ENCODE results near the gene PPFIA4.

The PPFIA4 gene

DNA sequence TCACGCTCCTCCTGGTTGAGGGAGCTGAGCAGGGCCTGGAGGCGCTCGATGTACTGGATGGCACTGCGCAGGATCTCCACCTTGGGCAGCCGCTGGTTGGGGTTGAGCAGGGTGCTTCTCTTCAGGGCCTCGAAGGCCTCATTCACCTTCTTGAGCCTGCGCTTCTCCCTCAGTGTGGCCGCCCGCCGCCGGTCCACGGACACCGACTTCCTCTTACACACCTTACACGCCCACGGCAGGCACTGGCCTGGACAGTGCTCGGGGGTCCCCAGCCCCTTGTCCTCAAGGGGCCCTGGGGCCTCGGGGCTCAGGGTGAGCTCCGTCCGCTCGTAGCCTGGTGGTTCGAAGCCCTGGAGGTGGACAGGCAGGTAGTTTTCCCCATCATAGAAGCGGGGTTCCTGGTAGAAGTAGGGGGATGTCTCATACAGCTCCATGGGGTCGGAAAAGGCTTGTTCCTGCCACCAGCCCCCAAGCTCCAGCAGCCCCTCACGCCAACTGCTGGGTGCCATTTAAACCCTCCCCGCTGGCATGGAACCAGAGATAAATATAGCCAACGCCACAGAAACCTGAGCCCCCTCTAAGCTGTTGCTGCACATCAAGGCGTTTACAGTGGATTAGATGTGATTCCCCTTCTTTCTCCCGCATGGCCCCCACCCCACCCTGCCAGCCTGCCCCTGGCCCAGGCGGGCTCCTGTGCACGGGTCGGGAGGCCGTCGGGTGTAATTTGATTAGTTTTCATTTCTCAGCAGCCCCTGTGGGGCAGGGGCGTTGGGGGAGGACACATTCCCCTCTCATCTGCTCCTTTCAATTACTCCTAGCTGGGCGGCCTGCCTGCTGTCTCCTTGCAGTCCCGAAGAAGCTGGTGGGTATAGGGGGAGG lies 59.5 kb downstream of the PPFIA4 start, which contains the start of gene MYOG:
MYOG (minus strand) TSS at position 485 of the 879 bp plus-strand sequence; CDS start at position 434, 51 bp downstream.
- no peak for DNase-seq

DNA sequence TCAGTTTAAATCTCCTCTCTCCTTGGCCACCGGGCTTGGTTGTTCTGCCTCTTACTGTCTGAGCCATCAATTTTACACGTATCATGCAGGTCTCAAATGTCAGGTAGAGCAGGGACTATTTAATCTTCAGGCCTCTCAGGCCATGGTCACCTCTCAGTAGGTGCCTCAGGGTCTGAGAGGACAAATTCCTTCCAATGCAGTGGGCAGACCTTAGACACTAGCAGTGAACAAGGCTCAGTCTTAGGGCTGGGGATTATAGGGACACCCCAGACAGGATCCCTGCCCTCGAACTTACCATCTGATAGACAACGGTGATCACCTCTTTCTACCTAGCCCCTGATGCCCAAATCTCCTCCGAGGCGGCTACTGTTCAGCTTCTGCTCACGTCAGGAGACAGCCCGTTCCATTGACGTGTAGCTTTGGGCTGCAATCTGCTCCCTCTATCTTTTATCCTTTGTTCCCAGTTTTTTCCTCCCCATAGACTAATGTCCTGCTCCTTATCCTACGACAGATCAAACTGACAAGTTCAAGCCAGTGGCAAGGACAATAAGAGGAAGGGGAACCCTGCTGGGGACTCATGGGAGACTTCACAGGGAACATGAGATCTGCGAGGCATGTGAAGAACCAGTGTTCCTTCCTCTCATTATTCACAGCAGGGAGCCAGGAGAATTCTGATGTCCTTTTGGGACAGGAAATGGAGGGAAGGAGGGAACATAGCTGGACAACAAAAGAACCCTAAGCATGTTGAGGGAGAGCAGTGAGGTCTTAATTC lies 60.9 kb downstream of the PPFIA4 start:
- no peak for DNase-seq

DNA sequence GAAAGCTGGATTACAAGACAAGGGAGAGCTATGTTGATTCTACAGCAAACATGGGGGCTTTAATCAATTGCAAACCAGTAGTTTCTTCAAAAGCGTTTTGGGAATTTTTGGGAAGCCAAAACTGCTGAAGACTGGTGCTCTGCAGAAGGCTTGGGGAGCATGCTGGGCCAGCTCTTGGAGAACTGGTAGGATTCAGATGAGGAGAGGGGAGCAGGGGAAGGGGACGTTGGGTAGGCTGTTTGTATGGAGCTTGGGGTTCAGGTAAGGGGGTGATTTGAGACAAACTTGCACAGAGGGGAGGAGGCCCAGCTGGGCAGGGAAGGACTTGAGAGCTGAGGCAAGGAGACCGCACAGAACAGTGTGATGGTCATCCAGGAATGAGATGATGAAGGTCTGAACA lies 62.1 kb downstream of the PPFIA4 start:
- no peak for DNase-seq

DNA sequence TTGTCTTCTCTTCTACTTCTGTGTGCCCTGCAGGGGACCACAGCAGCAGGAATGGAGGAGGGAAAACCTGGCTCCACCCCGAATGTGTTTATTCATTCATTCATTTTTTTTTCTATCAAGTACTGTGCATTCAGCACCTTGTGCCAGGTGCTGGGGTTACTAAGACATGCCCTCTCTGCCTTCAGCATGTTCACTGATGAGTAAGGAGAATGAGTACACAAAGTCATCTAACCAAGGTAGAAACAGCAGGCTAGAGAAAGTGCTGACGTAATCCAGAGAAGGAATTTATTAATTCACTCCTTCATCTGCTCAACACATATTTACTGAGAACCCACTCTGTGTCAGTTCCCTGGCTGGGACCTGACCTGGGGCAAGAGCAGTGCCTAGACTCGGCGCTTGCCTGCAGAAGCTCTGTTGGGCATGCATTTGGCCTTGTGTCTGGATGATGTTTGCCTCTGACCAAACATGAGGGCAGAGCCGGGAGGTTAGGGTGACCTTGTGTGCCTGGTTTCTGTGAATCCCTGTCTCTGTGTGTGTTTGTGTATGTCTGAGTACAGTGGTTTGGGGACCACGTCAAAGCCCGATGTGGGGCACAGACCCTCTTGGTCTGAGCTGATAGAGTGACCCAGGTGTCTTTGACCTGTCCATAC lies 62.8 kb downstream of the PPFIA4 start:
- DNase-seq: no peak

DNA sequence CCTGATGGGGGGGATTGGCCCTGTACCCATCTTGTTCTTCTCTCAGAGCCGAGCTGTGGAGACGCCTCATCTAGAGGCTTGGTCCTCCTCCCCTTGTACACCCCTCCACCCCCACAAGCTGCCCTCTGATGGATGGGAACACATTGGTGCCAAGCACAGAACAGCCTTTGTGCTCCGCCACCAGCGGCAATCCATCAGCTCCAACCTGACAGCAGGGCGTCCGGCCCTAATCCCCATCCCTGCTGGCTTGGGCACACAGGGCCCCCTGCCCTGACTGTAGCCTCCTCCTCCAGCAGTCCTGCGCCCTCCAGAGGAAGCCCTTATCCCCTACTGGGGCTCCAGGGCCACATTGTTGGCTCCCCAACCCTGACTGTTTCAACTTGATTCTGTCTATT lies 63.4 kb downstream of the PPFIA4 start:
- DNase-seq: no peak

DNA sequence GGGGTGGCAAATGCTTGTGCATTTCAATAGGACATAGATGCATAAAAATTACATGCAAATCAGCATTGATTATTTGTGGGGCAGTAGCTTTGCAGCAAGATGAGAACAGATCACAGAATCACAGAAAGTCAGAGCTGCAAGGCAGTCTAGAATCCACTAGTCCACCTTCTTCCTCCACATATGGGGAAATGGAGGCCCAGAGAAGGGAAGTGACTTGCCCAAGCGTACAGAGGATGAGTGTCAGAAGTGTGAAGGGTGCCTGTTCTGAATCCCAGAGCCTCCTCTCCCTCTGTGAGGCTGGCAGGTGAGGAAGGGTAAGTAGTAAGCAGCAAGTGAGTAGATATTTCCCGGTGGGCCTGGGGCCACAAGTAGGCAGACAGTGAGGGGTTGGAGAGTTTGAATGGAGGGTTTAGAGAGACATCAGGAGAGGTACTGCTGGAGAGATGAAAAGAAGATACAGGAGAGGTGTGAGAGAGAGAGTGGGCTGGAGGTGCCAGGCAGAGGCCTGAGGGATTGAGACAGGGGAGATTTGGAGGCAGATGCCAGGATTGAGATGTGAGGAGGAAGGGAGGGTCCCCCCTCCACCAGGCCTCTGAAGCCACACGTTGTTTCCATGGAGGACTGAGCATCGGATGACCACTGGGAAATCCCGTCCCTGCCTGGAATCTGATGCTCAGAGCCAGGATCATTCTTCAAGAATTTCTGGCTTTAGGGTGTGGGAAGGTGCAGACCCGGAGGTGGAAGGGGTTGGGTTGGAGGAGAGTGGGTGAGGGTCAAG lies 64.3 kb downstream of the PPFIA4 start:
- no peak for DNase-seq

DNA sequence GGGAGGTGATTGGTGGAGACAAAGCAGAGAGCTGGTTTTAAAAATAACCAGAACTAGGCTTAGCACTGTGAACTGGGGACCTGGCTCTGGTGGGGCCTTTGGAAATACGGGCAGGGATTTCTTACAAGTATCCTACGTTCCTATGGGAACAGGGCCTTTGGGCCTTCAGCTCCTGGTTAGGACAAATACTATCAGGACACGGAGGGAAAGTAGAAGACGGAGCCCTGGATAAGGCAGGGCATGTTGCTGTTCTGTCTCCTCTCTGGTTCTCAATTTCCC lies 64.8 kb downstream of the PPFIA4 start:
- no peak for DNase-seq

DNA sequence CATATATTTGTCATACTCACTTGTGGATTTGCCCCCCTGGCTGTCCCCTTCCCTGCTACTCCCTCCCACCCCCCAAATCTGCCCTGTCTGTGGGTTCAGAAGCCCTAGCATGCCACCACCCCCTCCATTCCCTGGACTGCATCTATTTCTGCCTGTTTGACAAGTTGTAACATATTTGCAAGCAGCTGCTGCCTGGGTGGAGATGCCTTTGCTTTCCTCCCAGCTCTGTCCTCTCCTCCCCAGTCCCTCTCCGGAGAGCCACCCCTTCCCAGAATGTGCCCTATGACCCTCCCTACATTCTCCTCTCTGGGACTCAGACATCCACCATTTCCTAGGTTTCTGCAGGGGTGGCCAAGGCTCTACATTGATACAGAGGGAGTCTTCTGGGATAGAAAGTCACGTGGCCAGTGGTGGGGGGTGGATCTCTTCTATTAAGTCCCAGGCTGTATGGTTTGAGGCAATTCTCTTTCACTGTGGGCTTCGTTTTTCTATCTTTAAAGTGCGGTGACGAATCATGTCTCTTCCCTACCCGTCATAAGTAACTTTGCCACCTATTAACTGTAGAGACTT lies 65.6 kb downstream of the PPFIA4 start:
- DNase-seq: no peak

DNA sequence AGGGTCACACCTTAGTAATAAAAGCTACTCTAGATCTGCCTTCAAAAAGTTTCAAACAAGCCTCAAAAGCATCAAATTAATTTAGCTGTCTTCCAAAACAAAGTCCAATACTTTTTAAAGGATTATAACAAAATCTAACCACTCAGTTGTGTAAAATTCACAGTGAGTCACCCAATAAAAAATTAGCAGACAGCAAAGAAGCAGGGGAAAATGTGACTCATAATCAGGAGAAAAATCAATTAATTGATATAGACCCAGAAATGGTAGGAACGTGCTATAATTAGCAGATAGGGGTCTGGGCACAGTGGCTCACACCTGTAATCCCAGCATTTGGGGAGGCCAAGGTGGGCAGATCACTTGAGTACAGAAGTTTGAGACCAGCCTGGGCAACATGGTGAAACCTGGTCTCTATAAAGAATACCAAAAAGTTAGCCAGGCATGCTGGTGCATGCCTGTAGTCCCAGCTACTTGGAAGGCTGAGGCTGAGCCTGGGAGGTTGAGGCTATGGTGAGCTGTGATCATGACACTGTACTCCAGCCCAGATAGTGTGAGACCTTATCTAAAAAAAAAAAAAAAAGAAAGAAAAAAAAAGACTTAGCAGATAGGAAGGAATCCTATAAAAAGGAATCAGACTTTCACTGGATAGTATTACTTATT lies 67.6 kb downstream of the PPFIA4 start:
- no peak for DNase-seq

DNA sequence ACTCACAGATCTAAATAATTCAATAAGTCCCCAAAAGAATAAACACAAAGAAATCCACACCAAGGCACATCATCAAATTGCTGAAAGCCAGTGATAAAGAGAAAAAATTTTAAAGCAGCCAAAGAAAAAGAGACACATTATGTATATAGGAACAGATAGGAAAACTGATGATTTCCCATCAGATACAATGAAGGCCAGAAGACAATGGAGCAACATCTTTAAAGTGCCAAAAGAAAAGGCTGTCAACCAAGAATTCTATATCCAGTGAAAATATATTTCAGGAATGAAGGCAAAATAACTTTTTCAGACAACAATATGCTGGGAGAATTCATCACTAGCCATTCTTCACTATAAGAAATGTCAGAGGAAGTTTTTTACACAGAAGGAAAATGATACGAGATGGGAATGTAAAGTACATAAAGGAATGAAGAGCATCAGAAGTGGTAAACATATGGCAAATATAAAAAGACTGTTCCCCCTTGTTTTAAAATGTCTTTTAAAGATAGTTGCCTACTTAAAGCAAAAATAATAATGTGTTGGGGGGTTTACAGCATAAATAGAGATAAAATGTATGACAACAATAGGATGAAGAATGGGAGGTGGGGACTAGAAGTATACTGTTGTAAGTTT lies 68.9 kb downstream of the PPFIA4 start:
- no peak for DNase-seq

DNA sequence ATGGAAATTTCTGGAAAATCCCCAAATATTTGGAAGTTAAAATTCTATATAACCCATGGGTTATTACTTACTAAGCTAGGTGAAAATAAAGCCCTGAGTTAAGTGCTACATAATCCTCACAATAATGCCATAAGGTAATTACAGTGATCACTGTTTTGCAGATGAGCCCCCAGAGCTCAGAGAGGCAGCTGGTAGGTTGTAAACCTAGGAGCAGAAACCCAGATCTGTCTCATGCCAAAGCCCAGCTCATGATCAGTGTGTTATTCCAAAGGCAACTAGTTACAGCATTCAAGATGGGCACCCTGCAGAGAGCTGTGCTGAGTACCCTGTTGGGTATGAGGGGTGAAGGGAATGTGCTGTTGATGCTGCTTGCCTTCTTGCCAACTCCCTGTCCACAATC lies 70.3 kb downstream of the PPFIA4 start:
- DNase-seq: no peak

DNA sequence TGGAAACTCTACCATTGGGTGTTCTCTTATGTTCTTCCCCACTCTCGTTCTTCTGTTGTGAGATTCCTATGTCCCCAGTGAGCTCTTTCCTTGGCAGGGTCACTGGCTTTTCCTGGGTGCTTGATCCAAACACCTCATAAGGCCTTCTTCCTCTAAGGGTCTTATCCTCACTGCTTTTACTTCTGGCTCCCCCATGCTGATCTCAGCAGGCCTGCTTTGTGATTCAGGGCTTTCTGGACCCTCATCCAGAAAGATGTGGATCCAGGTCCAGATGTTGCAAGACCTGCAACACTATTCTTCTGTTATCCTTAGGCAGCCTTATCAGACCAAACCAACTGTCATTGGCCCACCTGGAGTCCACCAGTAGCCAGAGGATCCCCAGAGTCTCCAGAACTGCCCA lies 70.7 kb downstream of the PPFIA4 start:
- DNase-seq: no peak

DNA sequence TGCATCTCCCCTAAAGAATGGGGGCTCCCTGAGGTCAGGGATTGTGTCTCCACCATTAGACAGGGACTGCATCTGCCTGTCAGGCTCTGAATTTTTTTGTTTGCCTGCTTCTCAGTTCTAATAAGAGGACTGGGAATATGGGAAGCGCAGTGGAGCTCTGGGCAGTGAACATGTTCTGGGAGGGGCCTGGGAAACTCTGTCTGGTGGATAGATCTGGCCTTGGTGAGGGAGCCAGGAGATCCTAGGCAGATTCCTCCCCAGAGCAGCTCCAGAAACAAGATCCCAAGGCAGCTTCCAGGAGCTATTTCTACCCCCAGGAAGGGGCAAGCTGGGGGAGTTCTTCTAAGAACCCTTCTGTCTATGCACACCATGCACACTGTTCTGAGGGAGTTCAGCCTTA lies 72.2 kb downstream of the PPFIA4 start:
- no peak for DNase-seq

DNA sequence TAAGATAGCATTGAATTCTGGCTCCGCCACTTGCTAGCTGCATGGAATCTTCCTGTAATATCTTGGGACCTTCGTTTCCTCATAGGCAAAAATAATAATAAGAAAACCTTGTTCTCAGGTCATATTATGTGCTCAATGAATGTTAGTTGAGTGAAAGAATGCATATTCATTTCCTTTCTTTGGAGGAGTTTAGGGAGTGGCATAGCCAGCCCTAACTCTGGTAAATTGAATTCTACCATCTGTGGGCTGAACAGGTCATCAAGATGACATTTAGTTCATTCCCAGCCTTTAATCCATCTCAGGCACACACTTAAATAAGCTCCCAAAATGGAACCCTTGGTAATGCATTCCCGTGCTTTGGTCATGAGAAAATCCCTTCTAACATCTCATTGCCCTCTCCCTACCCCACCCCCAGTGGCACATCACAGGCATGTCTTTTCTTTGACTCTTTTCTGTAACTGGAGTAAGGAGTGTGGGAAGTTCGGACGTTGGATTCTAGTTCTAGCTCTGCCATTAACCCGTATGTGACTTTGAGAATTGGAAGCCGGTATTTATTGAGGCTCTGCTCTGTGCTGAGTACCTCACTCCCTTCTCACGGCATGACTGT lies 72.7 kb downstream of the PPFIA4 start:
- no peak for DNase-seq

DNA sequence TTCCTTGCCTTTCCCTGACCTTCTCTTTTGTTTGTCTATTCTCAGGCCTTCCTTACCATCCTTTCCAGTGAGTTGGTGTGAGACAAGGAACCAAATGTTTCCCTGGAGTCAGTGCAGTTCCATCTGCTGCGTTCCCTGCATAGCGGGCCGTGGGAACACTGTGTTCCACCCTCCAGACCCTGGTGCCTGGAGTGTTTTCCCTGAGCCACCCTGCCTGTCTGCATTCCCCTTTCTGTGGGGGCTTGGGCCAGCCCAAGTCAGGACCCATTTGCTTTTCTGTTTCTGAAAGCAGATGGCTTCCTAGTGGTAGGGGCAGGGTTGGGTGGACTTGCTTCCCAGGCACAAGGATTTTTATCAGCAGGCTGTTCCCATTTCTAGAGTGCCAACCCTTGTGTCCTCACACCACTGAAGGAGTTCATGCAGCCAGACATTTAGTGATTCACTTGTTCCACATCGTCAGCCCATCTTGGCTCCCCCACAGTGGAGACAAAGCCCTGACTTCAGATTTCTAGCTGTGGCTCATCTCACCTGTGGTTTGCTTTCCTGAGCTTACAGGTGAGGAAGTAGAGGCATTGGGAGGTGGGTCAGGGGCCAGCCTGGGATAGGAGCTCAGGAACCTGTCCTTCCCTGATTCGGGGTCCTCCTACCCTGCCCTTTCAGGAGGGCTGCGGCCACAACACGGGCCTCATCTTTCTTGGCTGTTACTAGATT lies 73.7 kb downstream of the PPFIA4 start:
- DNase-seq: no peak

DNA sequence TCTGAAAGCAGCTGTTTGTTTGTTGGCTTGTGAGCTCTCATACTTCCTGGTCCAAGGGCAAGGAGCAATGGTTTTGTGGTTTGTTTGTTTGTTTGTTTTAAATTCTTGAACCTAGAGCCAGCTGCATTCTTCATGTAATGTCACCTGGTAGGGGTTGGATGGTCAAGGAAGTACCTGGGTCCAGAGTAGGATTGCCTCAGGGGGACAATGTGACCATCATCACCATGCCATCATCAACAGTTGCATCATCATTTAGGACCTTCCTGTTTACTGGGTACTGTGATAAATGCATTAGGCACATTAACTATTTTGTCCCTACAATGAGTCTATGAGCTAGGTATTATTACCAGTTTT lies 74.2 kb downstream of the PPFIA4 start:
- DNase-seq: no peak

DNA sequence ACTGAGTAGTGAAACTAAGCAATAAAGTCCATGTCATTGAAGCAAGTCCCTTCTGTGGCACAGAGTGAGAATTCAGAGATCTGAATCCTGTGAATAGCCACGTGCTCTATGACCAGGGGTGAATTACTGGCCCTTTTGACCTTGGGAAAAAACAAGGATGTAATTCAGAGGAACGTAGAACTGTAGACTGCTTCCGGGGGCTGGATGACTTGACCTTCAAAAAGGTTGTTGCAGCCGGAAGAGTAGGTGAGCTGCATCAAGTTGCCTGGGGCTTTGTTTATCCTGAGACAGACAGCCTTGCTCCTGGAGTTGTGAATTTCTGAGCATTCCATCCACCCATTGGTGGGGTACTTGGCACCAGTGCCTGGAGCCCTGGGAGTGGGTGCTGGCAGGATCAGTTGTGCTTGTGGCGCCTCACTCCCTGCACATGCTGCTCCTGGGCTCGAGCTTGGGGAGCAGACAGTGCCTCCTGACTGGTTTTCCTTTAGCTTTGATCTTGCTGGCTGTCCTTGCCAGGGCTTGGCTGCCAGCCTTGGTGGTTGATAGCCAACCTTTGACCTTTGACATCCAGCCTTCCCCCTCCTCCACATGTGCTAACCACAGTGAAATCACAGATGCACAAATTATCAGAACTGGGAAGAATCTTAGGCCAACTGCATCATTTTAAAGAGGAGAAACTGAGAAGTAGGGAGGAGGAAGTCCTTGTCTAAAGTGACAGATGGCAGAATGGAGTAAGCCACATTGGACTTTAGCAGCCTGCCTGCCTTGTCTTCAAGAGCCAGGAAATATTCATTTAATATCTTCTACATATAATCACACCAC lies 75.7 kb downstream of the PPFIA4 start:
- no peak for DNase-seq

DNA sequence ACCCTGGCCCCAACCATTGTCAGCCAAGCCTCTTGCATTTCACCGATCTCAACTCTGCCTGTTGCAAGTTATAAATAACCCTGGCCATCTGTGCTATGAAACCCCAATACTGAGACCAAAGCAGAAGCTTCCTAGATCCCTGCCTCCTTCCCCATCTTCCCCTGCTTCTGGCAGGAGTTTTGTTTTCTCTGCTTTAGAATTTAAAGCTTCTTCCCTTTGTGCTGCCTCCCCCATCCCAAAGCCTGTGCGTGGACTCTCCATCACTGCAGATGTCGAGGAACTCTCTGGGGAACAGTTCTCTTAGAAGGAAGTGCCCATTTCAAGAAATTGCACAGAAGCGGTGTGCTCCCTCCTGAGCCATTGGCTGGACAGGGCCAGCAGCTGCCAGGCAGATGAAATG lies 76.9 kb downstream of the PPFIA4 start:
- DNase-seq: no peak

DNA sequence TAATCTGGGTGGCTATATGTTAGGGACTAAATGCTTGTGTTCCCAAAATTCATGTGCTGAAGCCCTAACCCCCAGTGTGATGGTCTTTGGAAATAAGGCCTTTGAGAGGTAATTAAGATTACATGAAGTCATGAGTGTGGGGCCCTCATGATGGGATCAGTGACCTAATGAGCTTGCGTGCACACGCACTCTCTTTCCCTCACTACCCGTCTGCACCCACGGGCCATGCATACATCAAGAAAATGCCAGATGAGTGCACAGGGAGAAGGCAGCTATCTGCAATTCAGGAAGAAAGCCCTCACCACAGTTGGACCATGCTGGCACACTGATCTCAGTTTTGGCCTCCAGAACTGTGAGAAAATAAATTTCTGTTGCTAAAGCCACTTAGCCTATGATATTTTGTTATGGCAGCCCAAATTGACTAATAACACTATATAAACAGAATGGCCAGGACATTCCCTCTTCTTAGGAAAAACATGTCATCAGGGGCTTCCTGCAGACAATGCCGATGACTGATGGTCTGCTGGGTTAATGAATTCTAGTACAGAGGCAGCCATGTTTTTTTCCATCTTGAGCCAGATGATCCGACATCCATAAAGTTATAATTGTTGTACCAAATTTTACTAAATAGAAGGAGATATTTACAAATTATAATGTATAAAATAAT lies 77.7 kb downstream of the PPFIA4 start:
- no peak for DNase-seq
